Transverse colon (tissue), 3 donors: Measurements from ENCODE around the gene SF1.

ENCODE experiments used
- CTCF ChIP-seq, 5 experiments: fragments of 200-600 bp in 3 of 5; fragments of 450-650 bp in 2 of 5; sonication (generic) in 3 of 5; IDR thresholded peaks; 1 replicate in 2 of 5; 2 replicates in 3 of 5; pipeline ENCODE4 v1.5.1; 2016 to 2017; ENCODE audit warnings: antibody characterized with exemption in 5 of 5, inconsistent platforms in 3 of 5, mild to moderate bottlenecking in 2 of 5, moderate library complexity in 1 of 5
- EP300 ChIP-seq: sonication (generic); formaldehyde crosslinking; IDR thresholded peaks from one replicate; pipeline ENCODE4 v1.6.1; 2017; ENCODE audit warnings: antibody characterized with exemption, low read depth
- POLR2A ChIP-seq: fragments of 450-650 bp; IDR thresholded peaks from one replicate; pipeline ENCODE4 v1.6.1; 2016; ENCODE audit warnings: antibody characterized with exemption, mild to moderate bottlenecking, moderate library complexity

GRCh38 chr11:64753380-64754123 lies 24.8 kb downstream of the SF1 start:
- no peak for TF ChIP-seq CTCF (IDR thresholded peaks at IDR 0.05)
- no peak for TF ChIP-seq EP300
- no peak for TF ChIP-seq POLR2A
